ENCODE results near the gene SETMAR. TPM values are rescaled to one million over a fixed set of nuclear protein-coding genes. Genes with fewer than 3 reads are reported as not detected.

Gene SETMAR
- total RNA-seq, 1 donor = 11.9 TPM

- Histone ChIP-seq H3K27me3 (ENCODE audit: insufficient read depth, low read length) (peaks cover 2% of the 10 kb centered on the region), H3K4me1 (ENCODE audit: insufficient read depth, low read length) (no peaks in the 10 kb centered on the region), H3K27ac (ENCODE audit: low read depth, low read length) (no peak overlapping the region), H3K79me2 (ENCODE audit: insufficient read depth, low read length) (no peaks in the 10 kb centered on the region), H2AFZ (ENCODE audit: low read length) (no peak overlapping the region), H3K9me3 (ENCODE audit: low read depth, low read length) (no peaks in the 10 kb centered on the region), H3K4me3 (ENCODE audit: insufficient read depth, low read length) (no peak overlapping the region), H3K4me2 (ENCODE audit: insufficient read depth, low read length) (no peak overlapping the region), H3K36me3 (ENCODE audit: insufficient read depth, low read length) (no peaks in the 10 kb centered on the region), H4K20me1 (ENCODE audit: insufficient read depth, low read length) (no peaks in the 10 kb centered on the region)
- DNase-seq (ENCODE audit: insufficient read length, low spot score, missing footprints) = peak; percentile 42
- peak; percentile 58 for TF ChIP-seq CTCF (IDR thresholded peaks at IDR 0.05; ENCODE audit: extremely low read depth, low read depth, low read length)
Measured at GRCh38 chr3:4271834-4272233, 31.3 kb upstream of the SETMAR start.

- H3K4me2 ChIP-seq (ENCODE audit: insufficient read depth, low read length) = no peak overlapping the region
- no peak overlapping the region for H3K4me3 ChIP-seq (ENCODE audit: insufficient read depth, low read length)
- no peaks in the 10 kb centered on the region for H3K36me3 ChIP-seq (ENCODE audit: insufficient read depth, low read length)
- no peak for TF ChIP-seq CTCF (IDR thresholded peaks at IDR 0.05; ENCODE audit: extremely low read depth, low read depth, low read length)
- no peaks in the 10 kb centered on the region for H4K20me1 ChIP-seq (ENCODE audit: insufficient read depth, low read length)
- no peaks in the 10 kb centered on the region for H3K79me2 ChIP-seq (ENCODE audit: insufficient read depth, low read length)
- H3K27me3 ChIP-seq (ENCODE audit: insufficient read depth, low read length) = no peaks in the 10 kb centered on the region
- H3K4me1 ChIP-seq (ENCODE audit: insufficient read depth, low read length) = no peaks in the 10 kb centered on the region
- no peak overlapping the region for H3K27ac ChIP-seq (ENCODE audit: low read depth, low read length)
- DNase-seq (ENCODE audit: insufficient read length, low spot score, missing footprints) = no peak
- H2AFZ ChIP-seq (ENCODE audit: low read length) = no peak overlapping the region
- H3K9me3 ChIP-seq (ENCODE audit: low read depth, low read length) = no peaks in the 10 kb centered on the region
Measured at GRCh38 chr3:4279516-4280105, 23.6 kb upstream of the SETMAR start.

- H2AFZ ChIP-seq (ENCODE audit: low read length) = no peak overlapping the region
- no peaks in the 10 kb centered on the region for H3K36me3 ChIP-seq (ENCODE audit: insufficient read depth, low read length)
- no peaks in the 10 kb centered on the region for H3K27me3 ChIP-seq (ENCODE audit: insufficient read depth, low read length)
- H3K9me3 ChIP-seq (ENCODE audit: low read depth, low read length) = no peaks in the 10 kb centered on the region
- H3K79me2 ChIP-seq (ENCODE audit: insufficient read depth, low read length) = no peaks in the 10 kb centered on the region
- H3K4me1 ChIP-seq (ENCODE audit: insufficient read depth, low read length) = no peaks in the 10 kb centered on the region
- no peak overlapping the region for H3K27ac ChIP-seq (ENCODE audit: low read depth, low read length)
- TF ChIP-seq CTCF (IDR thresholded peaks at IDR 0.05; ENCODE audit: extremely low read depth, low read depth, low read length) = no peak
- H3K4me2 ChIP-seq (ENCODE audit: insufficient read depth, low read length) = no peak overlapping the region
- no peak overlapping the region for H3K4me3 ChIP-seq (ENCODE audit: insufficient read depth, low read length)
- no peak for DNase-seq (ENCODE audit: insufficient read length, low spot score, missing footprints)
- H4K20me1 ChIP-seq (ENCODE audit: insufficient read depth, low read length) = no peaks in the 10 kb centered on the region
Measured at GRCh38 chr3:4281991-4282390, 21.2 kb upstream of the SETMAR start.

- Histone ChIP-seq H3K4me2 (ENCODE audit: insufficient read depth, low read length) (no peak overlapping the region), H4K20me1 (ENCODE audit: insufficient read depth, low read length) (no peaks in the 10 kb centered on the region), H3K36me3 (ENCODE audit: insufficient read depth, low read length) (no peaks in the 10 kb centered on the region), H3K9me3 (ENCODE audit: low read depth, low read length) (no peaks in the 10 kb centered on the region), H3K79me2 (ENCODE audit: insufficient read depth, low read length) (no peaks in the 10 kb centered on the region), H3K27ac (ENCODE audit: low read depth, low read length) (no peak overlapping the region), H3K4me3 (ENCODE audit: insufficient read depth, low read length) (no peak overlapping the region), H3K27me3 (ENCODE audit: insufficient read depth, low read length) (no peaks in the 10 kb centered on the region), H3K4me1 (ENCODE audit: insufficient read depth, low read length) (no peaks in the 10 kb centered on the region), H2AFZ (ENCODE audit: low read length) (no peak overlapping the region)
- no peak for TF ChIP-seq CTCF (IDR thresholded peaks at IDR 0.05; ENCODE audit: extremely low read depth, low read depth, low read length)
- DNase-seq (ENCODE audit: insufficient read length, low spot score, missing footprints) = no peak
Measured at GRCh38 chr3:4284865-4285264, 18.3 kb upstream of the SETMAR start.

Data from osteoblast (primary cell).